Measurements from ENCODE around the gene SAG.

SAG gene

GRCh38 chr2:233289648-233290047, 18.0 kb upstream of the SAG start:
- no peak for DNase-seq

DNA sequence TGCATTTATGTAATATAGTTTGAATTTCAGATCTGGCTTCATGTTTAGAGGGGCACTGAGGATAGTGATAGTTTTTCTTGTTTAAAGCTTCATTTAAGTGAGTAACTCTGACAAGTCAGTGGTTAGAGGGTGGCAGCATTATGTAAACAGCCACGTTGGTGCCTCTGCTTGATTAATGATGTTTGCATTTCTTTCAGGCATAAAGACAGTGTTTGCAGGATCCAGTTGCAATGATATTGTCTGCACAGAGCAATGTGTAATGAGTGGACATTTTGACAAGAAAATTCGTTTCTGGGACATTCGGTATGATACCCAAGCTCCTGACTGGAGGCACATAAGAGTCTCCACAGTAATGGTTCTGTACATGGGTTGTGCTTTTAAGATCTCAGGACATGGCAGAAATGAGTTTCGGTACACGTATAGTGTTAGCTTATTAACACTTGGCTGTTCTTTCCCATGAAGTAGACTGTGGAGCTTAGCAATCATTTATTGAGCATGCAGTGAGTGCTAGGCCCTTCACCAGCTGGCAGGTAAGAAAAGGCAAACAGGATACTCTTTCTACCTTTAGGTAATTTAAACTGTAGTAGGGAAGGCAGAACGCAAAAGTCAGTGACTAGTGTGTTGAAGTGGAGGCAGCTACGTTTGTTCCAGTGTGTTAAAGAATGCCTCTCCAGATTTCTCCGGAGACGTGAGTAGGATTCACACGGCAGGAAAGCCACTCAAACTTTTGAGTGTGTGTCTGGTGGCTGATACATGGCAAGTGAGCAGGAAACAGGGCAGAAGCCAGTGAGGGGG, 17.4 kb upstream of the SAG start:
- no peak for DNase-seq

GRCh38 chr2:233295891-233296290, 11.7 kb upstream of the SAG start:
- no peak for DNase-seq

GRCh38 chr2:233297076-233297475, 10.5 kb upstream of the SAG start:
- DNase-seq = no peak

DNA sequence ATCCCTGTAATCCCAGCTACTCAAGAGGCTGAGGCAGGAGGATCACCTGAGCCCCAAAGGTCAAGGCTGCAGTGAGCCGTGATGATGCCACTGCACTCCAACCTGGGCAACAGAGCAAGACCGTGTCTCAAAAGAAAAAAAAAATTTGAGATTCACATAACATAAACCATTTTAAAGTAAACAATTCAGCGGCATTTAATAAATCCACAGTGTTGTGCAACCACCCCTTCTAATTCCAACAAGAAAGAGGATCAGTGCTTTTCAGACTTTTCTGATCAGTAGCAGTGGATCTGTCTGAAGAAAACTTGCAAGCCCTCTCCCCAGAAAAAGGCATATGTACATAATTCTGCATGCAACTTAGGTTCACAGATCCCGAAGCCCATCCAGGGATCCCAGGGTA, 7.2 kb upstream of the SAG start:
- DNase-seq = no peak

GRCh38 chr2:233301248-233301647, 6.4 kb upstream of the SAG start:
- no peak for DNase-seq

DNA sequence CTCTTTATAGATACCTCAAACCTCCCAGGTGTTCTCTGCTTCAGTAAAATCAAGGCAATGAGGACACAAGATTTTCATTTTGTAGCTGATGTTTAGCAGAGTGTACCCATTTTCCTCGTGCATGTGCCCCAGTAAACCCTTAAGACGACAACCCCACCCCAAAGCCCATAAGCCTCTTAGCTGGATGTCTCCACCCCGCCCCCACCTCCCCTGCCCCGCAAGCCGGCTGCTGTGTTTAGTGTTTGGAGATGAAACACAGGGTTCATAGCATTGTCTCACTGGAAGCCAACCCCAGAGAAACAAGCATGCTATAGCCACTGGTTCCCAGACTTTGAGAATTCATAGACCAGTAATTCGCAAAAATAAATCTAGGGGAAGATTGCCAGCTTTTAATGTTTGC, 5.8 kb upstream of the SAG start:
- DNase-seq = no peak

- no peak for DNase-seq
These were observed 4.4 kb upstream of the SAG start for GRCh38 chr2:233303252-233303651.

- no peak for DNase-seq
These were observed 3.8 kb downstream of the SAG start for GRCh38 chr2:233311241-233311926.

- no peak for DNase-seq
These were observed 5.3 kb downstream of the SAG start for GRCh38 chr2:233312874-233313273.

DNA sequence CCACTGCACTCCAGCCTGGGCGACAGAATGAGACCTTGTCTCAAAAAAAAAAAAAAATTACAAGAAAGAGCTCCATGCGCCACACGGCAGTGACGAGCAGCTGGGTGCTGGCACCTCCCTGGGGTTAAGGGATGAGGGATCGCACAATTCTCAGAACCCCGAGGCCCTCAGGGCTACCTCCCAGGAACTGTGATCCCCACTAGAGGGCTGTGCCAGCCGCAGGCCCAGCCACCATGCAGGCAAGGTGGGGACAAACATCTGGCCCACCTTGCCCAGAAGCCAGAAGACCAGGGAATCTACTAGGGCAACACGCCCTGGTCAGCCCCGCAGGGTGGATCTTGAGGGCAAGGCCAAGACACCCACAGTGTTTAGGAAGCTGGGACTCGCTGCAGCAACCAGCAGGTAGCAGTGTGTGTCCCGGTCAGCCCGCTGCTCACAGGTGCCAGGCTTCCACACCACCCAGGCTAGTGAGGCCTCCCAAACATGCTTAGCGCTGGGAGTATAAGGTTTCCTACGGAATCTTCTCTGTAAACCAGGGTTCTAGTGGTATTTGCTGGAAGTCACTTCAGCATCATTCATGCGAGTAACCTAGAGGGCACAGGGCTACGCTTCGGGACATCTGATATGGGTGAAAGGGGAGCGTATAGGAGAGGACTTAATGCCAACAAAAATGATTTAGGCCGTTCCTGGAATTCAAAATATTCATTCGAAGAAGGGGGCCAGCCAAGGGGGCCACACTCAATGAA, 6.7 kb downstream of the SAG start:
- DNase-seq = no peak

DNA sequence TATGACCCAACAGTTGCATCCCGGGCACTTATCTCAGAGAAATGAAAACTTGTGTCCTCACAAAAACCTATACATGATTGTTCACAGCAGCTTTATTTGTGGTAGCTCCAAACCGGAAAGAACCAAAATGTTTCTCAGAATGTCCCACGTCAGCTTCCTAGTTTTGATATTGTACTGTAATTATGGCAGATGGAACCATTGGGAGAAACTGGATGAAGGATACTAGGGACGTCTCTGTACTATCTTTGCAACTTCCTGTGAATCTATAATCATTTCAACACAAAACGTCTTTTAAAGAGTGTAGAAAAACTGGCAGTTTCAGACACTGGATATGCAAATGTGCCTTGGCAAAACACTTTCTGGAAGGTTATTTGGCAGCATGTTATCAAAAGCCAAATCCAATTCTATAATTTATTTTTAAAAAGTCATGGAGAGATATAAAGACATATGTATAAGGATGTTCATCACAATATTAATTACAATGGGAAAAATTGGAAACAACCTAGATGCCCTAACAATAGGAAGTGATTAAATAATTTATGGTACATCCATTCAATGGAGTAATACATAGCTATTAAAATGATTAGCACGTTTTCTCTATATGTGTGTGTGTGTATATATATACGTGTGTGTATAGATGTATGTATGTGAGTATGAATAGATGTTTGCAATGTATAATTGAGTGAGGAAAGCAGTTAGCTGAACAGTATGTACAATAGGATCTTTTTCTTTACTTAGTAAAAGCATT, 9.8 kb downstream of the SAG start:
- no peak for DNase-seq

DNA sequence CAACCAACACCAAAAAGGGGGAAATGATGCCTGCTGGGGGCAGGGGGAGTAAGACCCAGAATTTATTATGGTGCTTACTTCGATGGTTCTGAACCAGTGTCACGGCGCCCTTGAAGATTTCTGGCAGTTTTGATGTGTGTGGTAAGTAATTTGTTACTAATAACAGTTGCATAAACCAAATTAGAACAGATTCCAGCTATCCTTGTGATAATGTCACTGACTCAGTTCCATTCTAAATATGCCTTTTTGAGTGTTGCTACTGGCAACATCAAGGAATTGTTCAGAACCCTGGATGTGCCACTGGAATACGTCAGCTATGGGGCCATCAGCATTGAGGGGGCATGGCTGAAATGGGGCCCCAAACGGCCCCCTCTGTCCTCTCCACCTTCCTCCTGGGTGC, 11.6 kb downstream of the SAG start:
- no peak for DNase-seq

- DNase-seq = no peak
These were observed 12.9 kb downstream of the SAG start for GRCh38 chr2:233320470-233320869.

- DNase-seq = no peak
These were observed 13.6 kb downstream of the SAG start for GRCh38 chr2:233321166-233321565.

- DNase-seq = no peak
These were observed 16.2 kb downstream of the SAG start for GRCh38 chr2:233323851-233324250.

DNA sequence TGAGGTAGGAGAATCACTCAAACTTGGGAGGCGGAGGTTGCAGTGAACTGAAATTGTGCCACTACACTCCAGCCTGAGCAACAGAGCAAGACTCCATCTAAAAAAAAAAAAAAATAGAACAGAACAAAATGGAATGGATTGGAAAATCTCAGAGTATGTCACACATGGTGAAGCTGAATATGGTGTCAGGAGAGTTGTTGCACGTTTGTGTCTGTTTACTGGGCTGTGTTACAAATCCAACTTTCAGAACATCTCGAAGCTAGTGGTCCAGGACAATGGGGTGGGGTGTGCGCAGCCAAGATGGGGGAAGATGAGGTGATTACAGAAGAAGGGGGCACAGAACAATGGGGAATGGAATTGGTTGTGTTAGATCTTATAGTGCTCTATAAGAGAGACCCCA, 17.6 kb downstream of the SAG start:
- DNase-seq = no peak

- DNase-seq = no peak
These were observed 18.2 kb downstream of the SAG start for GRCh38 chr2:233325814-233326213.

GRCh38 chr2:233326500-233326899, 18.9 kb downstream of the SAG start:
- DNase-seq = no peak

DNA sequence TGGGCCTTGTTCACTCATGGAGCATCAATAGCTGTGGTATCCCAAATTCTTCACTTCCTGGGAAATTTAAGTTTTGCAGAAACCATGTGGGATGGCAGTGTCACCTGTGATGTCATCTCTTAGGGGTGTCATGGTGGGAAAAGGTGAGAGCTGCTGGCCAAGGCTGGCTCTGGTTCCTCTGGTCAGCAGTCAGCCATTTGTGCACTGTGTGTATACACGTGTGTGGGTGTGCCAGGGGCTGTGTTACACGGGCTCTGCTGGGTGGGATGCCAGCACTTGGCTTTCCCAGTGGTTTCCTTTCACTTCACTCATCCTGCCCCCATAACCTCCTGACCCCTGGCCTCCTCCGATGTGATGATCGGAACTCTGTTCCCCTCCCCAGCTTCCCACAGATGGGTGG, 21.3 kb downstream of the SAG start:
- DNase-seq = no peak

DNA sequence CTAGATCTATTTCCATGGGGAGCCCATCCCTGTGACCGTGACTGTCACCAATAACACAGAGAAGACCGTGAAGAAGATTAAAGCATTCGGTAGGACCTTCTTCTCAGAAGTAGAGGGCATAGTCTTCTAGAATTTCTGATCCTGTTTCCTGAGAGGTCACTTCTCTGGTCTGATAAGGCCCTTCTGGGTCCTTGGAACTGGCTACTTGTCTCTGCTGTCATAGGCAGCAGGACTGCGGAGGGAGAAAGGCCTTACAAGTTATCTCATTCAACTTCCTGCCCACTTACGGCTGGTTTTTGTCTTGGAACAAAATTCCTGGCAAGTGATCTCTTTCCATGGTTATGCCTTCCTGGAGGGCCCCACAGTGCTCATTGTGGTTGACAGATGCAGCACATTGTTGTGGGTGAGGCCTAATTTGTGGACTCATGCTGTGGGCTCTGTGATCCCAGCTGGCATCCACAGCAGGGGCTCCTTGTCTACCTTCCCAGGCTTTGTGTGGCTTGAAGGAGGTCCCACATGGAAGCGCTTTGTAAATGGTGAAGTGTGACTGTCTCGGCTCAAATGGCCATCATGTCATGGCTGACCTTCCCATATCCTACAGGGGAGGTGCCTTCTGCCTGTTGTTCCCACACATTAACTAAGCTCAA, 22.0 kb downstream of the SAG start:
- no peak for DNase-seq

GRCh38 chr2:233331536-233331935, 23.9 kb downstream of the SAG start:
- DNase-seq = peak; percentile 43

DNA sequence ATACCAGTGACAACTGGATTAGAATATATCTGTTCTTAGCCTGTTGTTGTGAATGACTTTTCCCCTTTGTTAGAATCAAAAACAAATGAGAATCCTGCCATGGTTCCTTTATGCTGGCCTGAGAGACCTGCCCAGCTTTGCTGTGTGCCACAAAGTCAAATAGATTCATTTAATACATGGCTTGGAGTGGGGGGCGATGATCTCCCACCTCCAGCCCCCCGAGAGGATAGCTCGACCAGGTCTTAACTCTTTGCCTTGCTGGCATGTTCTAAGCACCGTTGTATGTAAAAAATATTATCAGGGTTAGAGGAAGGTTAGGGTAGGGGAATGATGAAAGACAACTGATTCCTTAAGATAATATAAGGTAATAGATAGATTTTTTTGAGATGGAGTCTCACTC, 24.5 kb downstream of the SAG start:
- no peak for DNase-seq

Data from effector CD8-positive, alpha-beta T cell (primary cell).